Large intestine (tissue), 3 donors: ENCODE results near the gene FGF18. TPM values are rescaled to one million over a fixed set of nuclear protein-coding genes. Genes with fewer than 3 reads are reported as not detected.
"Not testable (repeated sequence)": the region's sequence is repeated elsewhere in the genome, so short reads cannot be mapped to it uniquely, and the experiment has no call there.

ENCODE experiments used
- DNase-seq, 2 donors: peaks; one replicate each; pipeline versions ENCODE4 v3.0.0 to v3.0.0-alpha.2; 2013
- H3K27ac ChIP-seq: one replicate; pipeline ENCODE4 v1.5.1; 2013; ENCODE audit warnings: low read length
- H3K27me3 ChIP-seq: 2 replicates; pipeline ENCODE4 v1.6.1; 2013; ENCODE audit warnings: low read length; ENCODE audit not compliant: control insufficient read depth, insufficient read depth
- H3K36me3 ChIP-seq: 2 replicates; pipeline ENCODE4 v1.6.1; 2013; ENCODE audit warnings: low read length; ENCODE audit not compliant: control insufficient read depth, insufficient read depth
- H3K4me1 ChIP-seq: one replicate; pipeline ENCODE4 v1.6.1; 2013; ENCODE audit warnings: low read length; ENCODE audit not compliant: control insufficient read depth, insufficient read depth
- H3K4me3 ChIP-seq: one replicate; pipeline ENCODE4 v1.5.1; 2013; ENCODE audit warnings: low read length
- H3K9me3 ChIP-seq: one replicate; pipeline ENCODE4 v1.6.1; 2013; ENCODE audit warnings: mild to moderate bottlenecking, low read depth, low read length, moderate library complexity; ENCODE audit not compliant: control insufficient read depth
- WGBS: methylation state at CpG from one replicate; pipeline ENCODE4 v1.1.5; 2013; ENCODE audit warnings: low lambda C conversion rate; ENCODE audit not compliant: insufficient coverage; 5-methylcytosine and 5-hydroxymethylcytosine counted together
- polyA plus RNA-seq: library from polyadenylated mRNA; unstranded; fragments of 120-200 nt; gene quantifications from one replicate; pipeline ENCODE4 v1.2.1, GENCODE V29; 2013

Gene FGF18
- polyA plus RNA-seq, 1 donor = 1.4 TPM

GRCh38 chr5:171400169-171400568 is 19.3 kb upstream of the FGF18 start:
- Histone ChIP-seq H3K36me3 (peaks cover 70% of the 10 kb centered on the region), H3K27ac (no peak overlapping the region), H3K4me3 (no peak overlapping the region), H3K27me3 (no peaks in the 10 kb centered on the region), H3K9me3 (no peaks in the 10 kb centered on the region), H3K4me1 (no peaks in the 10 kb centered on the region)
- DNase-seq = no peak
- WGBS = 100% methylated on average over 1 of the region's 7 CpGs

GRCh38 chr5:171401167-171401947 is 18.1 kb upstream of the FGF18 start:
- H3K27me3 ChIP-seq = no peaks in the 10 kb centered on the region
- no peak for DNase-seq
- no peak overlapping the region for H3K27ac ChIP-seq
- no peaks in the 10 kb centered on the region for H3K4me1 ChIP-seq
- no peaks in the 10 kb centered on the region for H3K9me3 ChIP-seq
- H3K4me3 ChIP-seq = no peak overlapping the region
- WGBS = no CpG with 5 or more reads among the region's 13 CpGs
- peaks cover 68% of the 10 kb centered on the region for H3K36me3 ChIP-seq

- H3K9me3 ChIP-seq, H3K4me3 ChIP-seq, H3K4me1 ChIP-seq, DNase-seq, H3K27me3 ChIP-seq, H3K27ac ChIP-seq: not testable (repeated sequence)
- H3K36me3 ChIP-seq = peaks cover 62% of the 10 kb centered on the region
These were observed 16.7 kb upstream of the FGF18 start for GRCh38 chr5:171402751-171403150.

GRCh38 chr5:171405615-171406014 is 13.8 kb upstream of the FGF18 start:
- 67% methylated on average over 1 of the region's 3 CpGs for WGBS
- DNase-seq = no peak
- no peaks in the 10 kb centered on the region for H3K27me3 ChIP-seq
- peaks cover 56% of the 10 kb centered on the region for H3K36me3 ChIP-seq
- H3K4me1 ChIP-seq = no peaks in the 10 kb centered on the region
- no peak overlapping the region for H3K27ac ChIP-seq
- H3K9me3 ChIP-seq = no peaks in the 10 kb centered on the region
- H3K4me3 ChIP-seq = no peak overlapping the region

GRCh38 chr5:171407234-171407633 is 12.2 kb upstream of the FGF18 start:
- WGBS = 100% methylated on average over 1 of the region's 4 CpGs
- H3K27me3 ChIP-seq = no peaks in the 10 kb centered on the region
- no peaks in the 10 kb centered on the region for H3K9me3 ChIP-seq
- H3K4me3 ChIP-seq = no peak overlapping the region
- H3K4me1 ChIP-seq = no peaks in the 10 kb centered on the region
- H3K36me3 ChIP-seq = peaks cover 59% of the 10 kb centered on the region
- DNase-seq = no peak
- no peak overlapping the region for H3K27ac ChIP-seq

- Histone ChIP-seq H3K27me3 (no peaks in the 10 kb centered on the region), H3K27ac (no peak overlapping the region), H3K36me3 (peaks cover 73% of the 10 kb centered on the region), H3K9me3 (no peaks in the 10 kb centered on the region), H3K4me3 (no peak overlapping the region), H3K4me1 (no peaks in the 10 kb centered on the region)
- no CpG with 5 or more reads among the region's 8 CpGs for WGBS
- no peak for DNase-seq
These were observed 10.0 kb upstream of the FGF18 start for GRCh38 chr5:171409164-171410136.

GRCh38 chr5:171410181-171410580 is 9.3 kb upstream of the FGF18 start:
- Histone ChIP-seq H3K4me3 (no peak overlapping the region), H3K27ac (no peak overlapping the region), H3K36me3 (peaks cover 69% of the 10 kb centered on the region), H3K4me1 (no peaks in the 10 kb centered on the region), H3K9me3 (no peaks in the 10 kb centered on the region), H3K27me3 (no peaks in the 10 kb centered on the region)
- no peak for DNase-seq
- WGBS = no CpG with 5 or more reads among the region's 1 CpG

- Histone ChIP-seq H3K36me3 (peaks cover 55% of the 10 kb centered on the region), H3K27ac (no peak overlapping the region), H3K4me1 (no peaks in the 10 kb centered on the region), H3K9me3 (no peaks in the 10 kb centered on the region), H3K4me3 (no peak overlapping the region), H3K27me3 (no peaks in the 10 kb centered on the region)
- WGBS = 100% methylated on average over 2 of the region's 5 CpGs
- DNase-seq = no peak
These were observed 7.3 kb upstream of the FGF18 start for GRCh38 chr5:171412186-171412585.

- Histone ChIP-seq H3K4me3 (no peak overlapping the region), H3K9me3 (no peaks in the 10 kb centered on the region), H3K27me3 (no peaks in the 10 kb centered on the region), H3K27ac (no peak overlapping the region), H3K4me1 (no peaks in the 10 kb centered on the region), H3K36me3 (peaks cover 46% of the 10 kb centered on the region)
- no peak for DNase-seq
- 92% methylated on average over 2 of the region's 3 CpGs for WGBS
These were observed 6.1 kb upstream of the FGF18 start for GRCh38 chr5:171413153-171413910.

- WGBS = no CpG with 5 or more reads among the region's 5 CpGs
- not testable (repeated sequence) for H3K4me3 ChIP-seq, H3K9me3 ChIP-seq, H3K27ac ChIP-seq, DNase-seq, H3K4me1 ChIP-seq, H3K27me3 ChIP-seq
- H3K36me3 ChIP-seq = peaks cover 40% of the 10 kb centered on the region
These were observed 5.5 kb upstream of the FGF18 start for GRCh38 chr5:171413993-171414392.
